A549 (cell line): ENCODE measurements around the gene EHD2. TPM values are rescaled to one million over a fixed set of nuclear protein-coding genes. Genes with fewer than 3 reads are reported as not detected.

ENCODE experiments used
- ATAC-seq, 2 experiments: fragments of 200-7000 bp in 1 of 2; fragments of >200 bp in 1 of 2; cut with Nextera tagmentation in 1 of 2; cut with Tn5 transposase in 1 of 2; 3 replicates each; pipeline versions ENCODE4 v1.8.0 to v1.9.1; 2018 to 2020; ENCODE audit warnings: mild to moderate bottlenecking in 1 of 2, moderate library complexity in 1 of 2
- CTCF ChIA-PET: fragments of 300-600 bp; sonication (Branson Sonifier 250); formaldehyde crosslinking; extraction: SDS; loops from one replicate; lab custom pipeline; 2021; ENCODE audit warnings: antibody characterized with exemption, inconsistent platforms; lab: Yijun Ruan, JAX
- POLR2A ChIA-PET: fragments of 350-600 bp; formaldehyde crosslinking; extraction: SDS; loops from one replicate; lab custom pipeline; 2021; ENCODE audit warnings: antibody characterized with exemption, inconsistent platforms; lab: Yijun Ruan, JAX
- DNase-seq, 2 experiments: peaks; one replicate each; pipeline versions ENCODE4 v3.0.0 to v3.0.0-alpha.2; 2011 to 2016; ENCODE audit warnings: low read depth in 1 of 2, low spot score in 1 of 2
- FAIRE-seq: peaks from 2 replicates; lab custom pipeline; 2011; peaks lifted over from hg19 to GRCh38; lab: Jason Lieb, UNC
- H3K27ac ChIP-seq, 2 experiments: fragments of >200 bp; sonication (Bioruptor Twin); formaldehyde crosslinking; 3 replicates each; pipeline ENCODE4 v1.5.1; 2016 to 2017
- H3K4me1 ChIP-seq: fragments of >200 bp; sonication (Bioruptor Twin); formaldehyde crosslinking; 3 replicates; pipeline ENCODE4 v1.6.1; 2016
- H3K4me2 ChIP-seq: fragments of >200 bp; sonication (Bioruptor Twin); formaldehyde crosslinking; 3 replicates; pipeline ENCODE4 v1.6.1; 2016
- H3K4me3 ChIP-seq: fragments of >200 bp; sonication (Bioruptor Twin); formaldehyde crosslinking; 3 replicates; pipeline ENCODE4 v1.5.1; 2016
- H3K9me3 ChIP-seq: fragments of >200 bp; sonication (Bioruptor Twin); formaldehyde crosslinking; 3 replicates; pipeline ENCODE4 v1.6.1; 2016
- BHLHE40 ChIP-seq: IDR thresholded peaks from 2 replicates; pipeline ENCODE4 v1.6.1; 2012; ENCODE audit warnings: low read depth, low read length, inconsistent platforms
- E2F6 ChIP-seq: IDR thresholded peaks from 2 replicates; pipeline ENCODE4 v1.6.1; 2012; ENCODE audit warnings: low read depth, borderline replicate concordance
- ESRRA ChIP-seq: fragments of 150-350 bp; IDR thresholded peaks from 2 replicates; pipeline ENCODE4 v1.6.1; 2014; ENCODE audit warnings: mild to moderate bottlenecking, low read length, borderline replicate concordance
- HDAC2 ChIP-seq: fragments of 200-600 bp; sonication (generic); IDR thresholded peaks from 2 replicates; pipeline ENCODE4 v1.6.1; 2016
- MYC ChIP-seq: IDR thresholded peaks from 2 replicates; pipeline ENCODE4 v1.6.1; 2012; ENCODE audit warnings: mild to moderate bottlenecking, inconsistent platforms, low read length, improper control_type of control experiment, borderline replicate concordance
- NFE2L2 ChIP-seq: fragments of 150-350 bp; conservative IDR thresholded peaks from 2 replicates; pipeline ENCODE4 v1.6.1; 2014; ENCODE audit warnings: low read length
- PBX3 ChIP-seq: IDR thresholded peaks from 2 replicates; pipeline ENCODE4 v1.6.1; 2012
- RARB ChIP-seq: fragments of 250-450 bp; sonication (Bioruptor Pico); IDR thresholded peaks from 2 replicates; pipeline ENCODE4 v1.8.0; 2021; ENCODE audit warnings: mild to moderate bottlenecking, moderate library complexity
- REST ChIP-seq: fragments of 200-600 bp; sonication (generic); IDR thresholded peaks from 2 replicates; pipeline ENCODE4 v1.6.1; 2016; ENCODE audit warnings: antibody characterized with exemption, mild to moderate bottlenecking, moderate library complexity
- RFX5 ChIP-seq: fragments of 450-650 bp; IDR thresholded peaks from 2 replicates; pipeline ENCODE4 v1.7.1; 2014; ENCODE audit warnings: antibody characterized with exemption, mild to moderate bottlenecking, moderate library complexity
- SREBF2 ChIP-seq: fragments of 450-650 bp; IDR thresholded peaks from 2 replicates; pipeline ENCODE4 v1.6.1; 2014; ENCODE audit warnings: mild to moderate bottlenecking, moderate library complexity
- TFCP2L1 ChIP-seq: fragments of 250-450 bp; sonication (Bioruptor Pico); IDR thresholded peaks from 2 replicates; pipeline ENCODE4 v1.5.0; 2021; ENCODE audit warnings: mild to moderate bottlenecking
- ZNF302 ChIP-seq: fragments of 250-450 bp; sonication (Bioruptor Pico); IDR thresholded peaks from 2 replicates; pipeline ENCODE4 v1.9.0; 2021; ENCODE audit warnings: inconsistent platforms, mild to moderate bottlenecking, moderate library complexity
- WGBS: methylation state at CpG from one replicate; pipeline ENCODE4 v1.1.6; 2017; ENCODE audit errors: missing lambda C conversion rate; 5-methylcytosine and 5-hydroxymethylcytosine counted together
- polyA plus RNA-seq, 4 experiments: library from polyadenylated mRNA; depleted of rRNA in 3 of 4; stranded (reverse); fragments of >200 nt; fragmentation: RNase III in 1 of 4; extraction: RNeasy Plus Mini Kit Qiagen cat#74134 plus additional on column Dnase treatment in 1 of 4; gene quantifications; 2 replicates in 3 of 4; 3 replicates in 1 of 4; pipeline ENCODE4 v1.2.3, GENCODE V29; 2011 to 2017

Gene EHD2
- polyA plus RNA-seq, 2 of the 4 experiments (the other 2 are of a cell fraction) = 32.3 to 105 TPM

GRCh38 chr19:47694466-47695273, 18.6 kb upstream of the EHD2 start:
- WGBS = 88% methylated on average over 21 of the region's 28 CpGs
- FAIRE-seq (no peak), ATAC-seq (no peak)
- peaks cover 4% of the 10 kb centered on the region for H3K4me1 ChIP-seq
- CTCF ChIA-PET = interaction anchor here (1.0 to 22.3 kb wide), 7 partner anchors 8 to 259 kb away, joined by 4 to 901 read pairs (median 9); partner anchors contain the start of genes EHD2 and NAPA
- H3K9me3 ChIP-seq = no peaks in the 10 kb centered on the region
- TF ChIP-seq SREBF2 (no peak), PBX3 (no peak), BHLHE40 (no peak)
- TF ChIP-seq, all 56 proteins: peak for 0
- H3K27ac ChIP-seq = no peak overlapping the region
- POLR2A ChIA-PET = interaction anchor here (0.6 kb wide), 1 partner anchor 95 kb away, joined by 3 read pairs; no protein-coding TSS in a partner anchor
- no peak overlapping the region for H3K4me3 ChIP-seq
- DNase-seq = no peak
- H3K4me2 ChIP-seq = no peak overlapping the region

- ChIA-PET CTCF (interaction anchor here (1.0 to 22.3 kb wide), 9 partner anchors 9 to 258 kb away, joined by 3 to 901 read pairs (median 7); partner anchors contain the start of genes EHD2, KPTN and NAPA), POLR2A (interaction anchor here (0.5 kb wide), 1 partner anchor 97 kb away, joined by 4 read pairs; no protein-coding TSS in a partner anchor)
- no peaks in the 10 kb centered on the region for H3K9me3 ChIP-seq
- H3K4me1 ChIP-seq = peaks cover 4% of the 10 kb centered on the region
- DNase-seq (no peak), FAIRE-seq (no peak), ATAC-seq (no peak)
- H3K4me2 ChIP-seq = no peak overlapping the region
- WGBS = 90% methylated on average over 26 of the region's 26 CpGs
- no peak for TF ChIP-seq HDAC2
- no peak for TF ChIP-seq REST
- no peak for TF ChIP-seq RARB (CRISPR knock-in tag)
- no peak for TF ChIP-seq TFCP2L1 (CRISPR knock-in tag)
- H3K27ac ChIP-seq = no peak overlapping the region
- H3K4me3 ChIP-seq = no peak overlapping the region
These were observed 17.5 kb upstream of the EHD2 start for GRCh38 chr19:47695533-47696262.

- CTCF ChIA-PET = interaction anchor here (1.1 to 22.3 kb wide), 12 partner anchors 9 to 259 kb away, joined by 3 to 901 read pairs (median 23); partner anchors contain the start of genes EHD2 and NAPA
- ATAC-seq (no peak), DNase-seq (no peak)
- TF ChIP-seq ZNF302 (no peak), NFE2L2 (no peak), E2F6 (no peak), MYC (no peak), RARB (CRISPR knock-in tag) (no peak), RFX5 (no peak), ESRRA (no peak)
- TF ChIP-seq, all 56 proteins: peak for 0
- Histone ChIP-seq H3K9me3 (no peaks in the 10 kb centered on the region), H3K27ac (no peak overlapping the region), H3K4me3 (no peak overlapping the region), H3K4me2 (no peak overlapping the region), H3K4me1 (peaks cover 4% of the 10 kb centered on the region)
- POLR2A ChIA-PET = no interaction called here
- FAIRE-seq = no peak
- WGBS = 93% methylated on average over 6 of the region's 8 CpGs
These were observed 16.6 kb upstream of the EHD2 start for GRCh38 chr19:47696635-47697034.
